Fibroblast of mammary gland (primary cell): ENCODE measurements around the gene EFR3B.

Experiments used
- DNase-seq: peaks from one replicate; pipeline ENCODE4 v3.0.0-alpha.2; 2010; ENCODE audit warnings: low read depth
- H3K4me3 ChIP-seq: 2 replicates; pipeline ENCODE4 v1.5.1; 2011; ENCODE audit warnings: low read depth, mild to moderate bottlenecking, low read length, moderate library complexity; ENCODE audit not compliant: control insufficient read depth
- TF ChIP-seq, protein P1 (sequence below): conservative IDR thresholded peaks from 2 replicates; pipeline ENCODE4 v1.5.1; 2011; ENCODE audit warnings: low read depth, low read length, inconsistent platforms; ENCODE audit not compliant: control insufficient read depth, insufficient read depth

Gene EFR3B

DNA sequence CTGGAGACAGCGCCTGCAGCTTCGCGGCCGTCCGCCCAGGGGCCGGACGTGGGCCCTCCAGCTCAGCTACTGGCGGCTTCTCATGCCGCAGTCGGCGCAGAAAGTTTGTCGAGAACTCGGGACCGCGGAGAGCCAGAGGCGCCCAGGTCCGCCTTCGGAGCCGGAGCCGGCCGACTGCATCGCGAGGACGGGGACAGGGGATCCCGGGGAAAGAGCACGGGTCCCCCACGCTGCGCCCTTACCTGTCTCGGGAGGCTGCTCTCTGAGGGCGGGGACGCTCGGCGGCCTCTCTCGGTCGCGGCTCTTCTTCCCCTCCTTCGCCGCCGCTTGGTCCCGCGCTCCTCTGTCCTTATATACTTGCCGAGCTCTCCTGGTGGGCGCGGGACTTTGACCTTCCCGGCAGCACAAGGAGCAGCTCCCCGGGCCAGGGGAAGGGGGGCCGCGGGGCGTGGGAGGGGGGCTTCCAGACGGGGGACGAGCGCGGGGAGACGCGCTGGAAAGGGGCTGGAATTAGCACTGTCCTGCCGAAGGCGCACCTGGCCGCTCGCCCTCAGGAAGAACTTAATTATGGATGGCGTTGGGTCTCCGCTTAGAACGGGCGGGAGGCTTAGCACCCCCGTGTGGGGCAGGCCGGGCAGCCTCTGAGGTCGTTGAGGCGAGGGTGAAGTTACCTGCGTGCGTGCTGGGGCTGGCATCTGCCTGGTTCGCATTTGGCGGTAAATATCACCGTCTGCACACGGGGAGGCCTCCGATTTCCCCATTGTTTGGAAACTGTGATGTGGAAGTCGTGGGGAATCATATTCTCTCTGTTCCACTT lies 126.6 kb downstream of the EFR3B start, which contains the start of gene POMC:
Gene POMC, minus strand, starts transcription at position 325 of the 817 bp plus-strand sequence. CDS start 3,808 bp downstream, outside the sequence.
- peak within 1 kb of the TSS; percentile 4 for H3K4me3 ChIP-seq
- peak; percentile 6 for DNase-seq
- TF ChIP-seq, protein P1, sequence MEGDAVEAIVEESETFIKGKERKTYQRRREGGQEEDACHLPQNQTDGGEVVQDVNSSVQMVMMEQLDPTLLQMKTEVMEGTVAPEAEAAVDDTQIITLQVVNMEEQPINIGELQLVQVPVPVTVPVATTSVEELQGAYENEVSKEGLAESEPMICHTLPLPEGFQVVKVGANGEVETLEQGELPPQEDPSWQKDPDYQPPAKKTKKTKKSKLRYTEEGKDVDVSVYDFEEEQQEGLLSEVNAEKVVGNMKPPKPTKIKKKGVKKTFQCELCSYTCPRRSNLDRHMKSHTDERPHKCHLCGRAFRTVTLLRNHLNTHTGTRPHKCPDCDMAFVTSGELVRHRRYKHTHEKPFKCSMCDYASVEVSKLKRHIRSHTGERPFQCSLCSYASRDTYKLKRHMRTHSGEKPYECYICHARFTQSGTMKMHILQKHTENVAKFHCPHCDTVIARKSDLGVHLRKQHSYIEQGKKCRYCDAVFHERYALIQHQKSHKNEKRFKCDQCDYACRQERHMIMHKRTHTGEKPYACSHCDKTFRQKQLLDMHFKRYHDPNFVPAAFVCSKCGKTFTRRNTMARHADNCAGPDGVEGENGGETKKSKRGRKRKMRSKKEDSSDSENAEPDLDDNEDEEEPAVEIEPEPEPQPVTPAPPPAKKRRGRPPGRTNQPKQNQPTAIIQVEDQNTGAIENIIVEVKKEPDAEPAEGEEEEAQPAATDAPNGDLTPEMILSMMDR = no peak

DNA sequence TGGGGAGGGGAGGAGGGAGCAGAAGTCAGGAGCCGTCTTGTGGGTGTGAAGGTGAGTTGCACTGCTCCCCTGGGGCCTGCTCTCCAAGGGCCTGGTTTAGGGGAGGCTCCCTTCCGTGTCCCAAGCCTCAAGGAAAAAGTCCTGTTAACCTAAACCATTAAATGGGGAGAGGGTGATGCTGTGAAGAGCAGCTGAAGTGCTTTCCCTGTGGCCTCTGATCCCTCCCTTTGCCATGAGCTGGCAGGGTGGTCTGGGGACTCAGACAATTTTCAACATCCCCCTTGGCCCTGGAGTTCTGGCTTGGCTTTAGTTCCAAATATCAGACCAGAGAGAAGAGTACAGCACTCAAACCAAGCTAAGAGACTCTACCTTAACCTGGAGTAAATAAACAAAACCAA lies 127.2 kb downstream of the EFR3B start:
- DNase-seq = no peak
- TF ChIP-seq, protein P1 = no peak
- no peak overlapping the region for H3K4me3 ChIP-seq

DNA sequence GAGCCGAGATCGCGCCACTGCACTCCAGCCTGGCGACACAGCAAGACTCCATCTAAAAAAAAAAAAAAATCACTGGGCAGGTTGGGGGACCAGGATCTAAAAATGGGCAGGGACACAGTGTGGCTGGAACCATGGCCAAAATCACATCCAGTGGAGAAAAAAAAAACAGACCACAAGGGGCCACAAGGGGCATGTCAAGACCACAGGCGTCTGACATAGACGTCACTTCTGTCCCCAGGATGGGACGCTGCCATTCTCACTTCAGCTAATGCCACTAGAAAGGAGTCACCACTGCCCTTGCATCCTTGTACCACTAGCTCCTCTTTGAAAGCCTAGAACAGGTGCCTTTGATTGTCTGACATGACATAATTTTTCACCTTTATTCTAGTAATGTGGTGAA lies 129.0 kb downstream of the EFR3B start:
- TF ChIP-seq, protein P1 = no peak
- no peak for DNase-seq
- H3K4me3 ChIP-seq = no peak overlapping the region

DNA sequence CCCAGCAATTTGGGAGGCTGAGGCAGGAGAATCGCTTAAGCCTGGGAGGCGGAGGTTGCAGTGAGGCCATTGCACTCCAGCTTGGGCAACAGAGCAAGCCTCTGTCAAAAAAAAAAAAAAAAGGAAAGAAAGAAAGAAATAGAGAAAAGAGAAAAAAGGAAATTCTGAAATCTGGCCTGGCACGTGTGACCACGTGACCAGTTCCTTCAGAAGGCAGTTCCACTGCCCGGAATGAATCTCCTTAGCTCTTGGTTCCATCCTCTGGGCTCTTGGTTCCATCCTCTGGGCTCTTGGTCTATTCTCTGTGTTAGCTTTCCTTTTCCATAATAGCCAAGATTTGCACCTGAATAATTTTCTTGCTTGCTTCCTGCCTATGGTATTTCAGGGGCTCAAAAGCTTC lies 131.8 kb downstream of the EFR3B start:
- DNase-seq = no peak
- TF ChIP-seq, protein P1 = no peak
- H3K4me3 ChIP-seq = no peak overlapping the region

DNA sequence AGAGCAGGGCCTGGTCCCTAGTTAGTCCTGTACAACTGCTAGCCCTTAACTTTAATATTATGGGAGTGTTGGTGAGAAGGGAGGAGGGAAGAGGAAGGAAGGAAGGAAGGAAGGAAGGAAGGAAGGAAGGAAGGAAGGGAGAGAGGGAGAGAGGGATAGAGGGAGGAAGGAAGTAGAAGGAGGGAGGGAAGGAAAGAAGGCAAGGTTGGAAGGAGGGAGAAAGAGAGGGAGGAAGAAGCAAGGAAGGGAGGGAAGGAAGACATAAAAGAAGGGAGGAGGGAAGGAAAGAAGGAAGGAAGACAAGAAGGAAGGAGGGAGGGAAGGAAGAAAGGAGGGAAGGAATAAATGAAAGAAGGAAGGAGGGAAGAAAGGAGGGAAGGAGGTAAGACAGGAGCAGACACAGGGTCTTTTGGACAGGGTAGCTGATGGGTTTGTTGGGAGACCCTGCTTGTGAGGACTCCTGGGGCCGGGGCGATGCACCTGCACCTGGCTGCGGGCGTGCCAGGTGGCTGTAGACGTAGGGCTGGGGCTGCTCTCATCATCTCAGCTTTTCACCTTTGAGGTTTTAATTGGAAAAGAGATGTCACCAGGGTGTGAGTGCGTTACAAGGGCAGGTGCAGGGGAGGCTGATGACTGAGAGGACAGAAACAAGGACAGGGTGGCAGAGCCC lies 132.5 kb downstream of the EFR3B start:
- DNase-seq = no peak
- TF ChIP-seq, protein P1 = no peak
- H3K4me3 ChIP-seq = no peak overlapping the region

DNA sequence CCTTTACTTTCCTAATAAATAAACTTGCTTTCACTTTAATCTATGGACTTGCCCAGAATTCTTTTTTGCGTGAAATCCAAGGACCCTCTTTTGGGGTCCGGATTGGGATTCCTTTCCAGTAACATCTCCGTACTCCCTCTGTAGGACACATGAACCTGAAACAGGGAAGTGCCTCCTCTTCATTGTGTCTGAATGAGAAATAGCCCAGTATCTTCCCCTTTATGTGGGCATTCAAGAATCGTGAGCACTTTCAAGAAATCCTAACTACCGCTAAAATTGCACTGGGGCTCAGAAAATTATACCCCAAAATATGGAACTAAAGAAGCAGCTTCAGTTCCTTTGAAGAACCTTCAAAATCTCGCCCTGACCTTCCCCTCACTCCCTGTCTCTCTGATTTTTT lies 134.3 kb downstream of the EFR3B start:
- DNase-seq = no peak
- TF ChIP-seq, protein P1 = no peak
- H3K4me3 ChIP-seq = no peak overlapping the region
